UCSD-AML1 (cell line): ENCODE data around the gene CFAP20DC.
A peak's percentile ranks its signal among the peaks of the same experiment; 100 is the strongest.
"Not testable (repeated sequence)": the region's sequence is repeated elsewhere in the genome, so short reads cannot be mapped to it uniquely, and the experiment has no call there.

Experiments used
- DNase-seq: peaks from one replicate; lab custom pipeline; 2025; ENCODE audit not compliant: unreplicated experiment; lab: John Stamatoyannopoulos, UW

CFAP20DC gene

DNA sequence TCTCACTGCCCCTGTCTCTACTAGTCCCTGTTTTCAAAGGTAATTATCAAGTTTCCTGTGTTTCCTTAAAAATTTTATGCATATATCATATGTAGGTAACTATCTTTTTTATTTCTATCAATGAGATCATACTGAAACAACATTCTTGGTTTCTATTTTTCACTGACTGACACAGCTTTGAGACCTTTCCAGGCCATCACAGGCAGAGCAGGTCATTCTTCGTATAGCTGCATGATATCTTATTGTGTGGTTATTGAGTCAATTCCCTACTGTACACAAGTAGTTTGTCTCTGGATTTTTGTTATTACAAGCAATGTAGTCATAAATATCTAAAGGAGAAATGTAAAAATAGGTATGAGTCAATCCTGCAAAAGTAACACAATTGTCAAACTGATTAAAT lies 169.6 kb downstream of the CFAP20DC start:
- DNase-seq, result no peak

DNA sequence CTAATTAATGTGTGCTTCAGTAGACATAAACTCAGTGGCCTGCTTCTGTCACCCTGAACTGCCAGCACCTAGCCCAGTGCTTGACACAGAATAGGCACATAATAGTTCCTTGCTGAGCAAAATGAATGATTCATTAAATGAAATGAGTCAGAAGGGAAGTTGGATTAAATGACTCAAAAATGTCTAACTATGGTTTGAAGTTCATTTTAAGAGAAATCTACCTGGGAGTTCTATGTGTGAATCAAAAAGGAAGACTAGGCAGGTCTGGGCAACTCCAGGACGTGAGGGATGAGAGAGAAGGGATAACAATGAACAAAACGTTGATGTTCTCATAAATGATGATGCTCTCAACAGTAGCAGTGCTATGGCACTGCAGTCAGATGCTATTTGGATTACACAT lies 175.0 kb downstream of the CFAP20DC start:
- DNase-seq, result no peak

DNA sequence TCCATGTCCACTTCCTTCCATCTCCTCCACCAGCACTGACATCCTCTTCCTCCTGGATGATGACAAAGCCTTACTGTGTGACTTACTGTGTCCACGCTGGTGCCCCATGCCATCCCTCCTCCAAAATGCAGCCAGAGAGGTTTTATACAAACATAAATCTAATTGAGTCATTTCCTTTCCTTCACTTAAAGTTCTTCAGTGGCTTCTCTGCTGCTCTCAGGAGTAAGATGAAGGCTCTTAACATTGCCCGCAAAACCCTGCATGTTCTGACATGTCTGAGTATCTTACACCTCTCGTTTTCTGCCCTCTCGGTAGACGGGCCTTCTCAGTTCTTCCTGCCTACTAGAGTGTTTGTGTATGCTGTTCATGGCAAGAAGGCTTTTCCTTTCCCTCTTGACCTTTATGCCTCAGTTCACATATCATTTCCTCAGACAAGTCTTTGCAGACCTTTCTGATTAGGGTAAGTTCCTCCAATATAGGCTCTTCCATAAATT lies 175.5 kb downstream of the CFAP20DC start:
- peak; percentile 38 for DNase-seq

DNA sequence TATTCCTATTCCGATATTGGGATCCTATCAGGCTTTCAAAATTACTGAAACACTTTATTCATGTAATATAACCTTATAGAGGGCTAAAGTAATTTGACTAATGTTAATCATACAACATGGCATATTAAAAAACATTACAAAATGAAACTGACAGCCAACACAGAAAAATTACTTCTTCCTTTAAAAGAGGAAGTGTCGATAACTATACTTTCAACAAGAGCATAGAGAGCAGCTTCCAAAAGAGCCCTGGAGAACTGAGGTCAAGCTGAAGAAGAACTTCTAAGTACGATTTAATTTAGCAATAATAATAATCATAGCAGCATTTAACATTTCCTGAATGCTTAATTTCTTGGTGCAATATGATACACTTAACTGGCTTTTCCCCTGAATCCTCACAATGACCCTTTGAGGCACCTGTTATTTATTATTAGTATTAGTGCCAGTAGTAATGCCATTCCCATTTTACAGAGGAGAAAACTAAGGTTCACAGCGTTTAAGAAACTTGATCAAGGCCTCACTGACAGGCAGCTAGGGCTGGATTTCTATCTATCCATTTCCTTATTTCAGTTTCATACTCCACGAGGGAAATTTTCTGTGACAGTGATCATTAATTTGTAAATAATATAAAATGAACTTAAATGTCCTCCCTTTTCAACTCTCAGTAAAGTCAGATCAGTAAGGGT lies 181.6 kb downstream of the CFAP20DC start:
- no peak for DNase-seq

DNA sequence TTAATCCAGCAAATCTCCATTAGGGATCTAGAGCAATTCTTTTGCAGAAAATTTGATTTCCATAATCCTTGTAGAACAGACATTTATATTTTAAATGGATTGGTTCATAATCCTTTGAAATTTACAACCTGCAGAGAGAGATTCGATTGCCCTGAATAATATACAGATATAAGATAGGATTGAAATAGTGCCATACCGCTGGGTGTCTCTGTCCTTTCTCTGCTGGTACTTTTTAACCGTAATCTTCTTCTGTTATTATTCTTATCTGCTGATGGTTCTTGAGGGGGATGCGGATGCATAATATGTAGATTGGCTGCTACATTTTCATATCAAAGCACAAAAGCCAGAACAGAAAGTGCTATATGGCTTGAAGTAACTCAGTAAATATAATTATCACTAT lies 182.2 kb downstream of the CFAP20DC start:
- DNase-seq, result no peak

DNA sequence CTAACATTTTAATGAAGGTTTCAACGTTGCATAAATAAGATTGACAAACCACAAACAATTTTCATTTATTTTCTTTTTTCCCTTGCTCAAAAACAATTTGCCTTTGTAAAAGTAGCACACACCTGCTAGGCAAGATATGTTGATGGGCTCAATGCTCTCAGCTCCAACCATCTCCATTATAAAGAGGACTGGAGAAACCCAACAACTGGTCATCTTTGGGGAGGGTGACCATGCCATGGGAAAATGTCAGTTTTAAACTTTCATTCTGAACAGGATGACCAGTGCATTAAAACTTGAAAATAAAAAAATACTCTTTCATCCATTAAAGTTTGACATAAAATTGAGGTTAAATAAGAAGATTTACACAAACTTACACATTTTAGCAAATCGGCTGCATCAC lies 183.7 kb downstream of the CFAP20DC start:
- DNase-seq, result no peak

DNA sequence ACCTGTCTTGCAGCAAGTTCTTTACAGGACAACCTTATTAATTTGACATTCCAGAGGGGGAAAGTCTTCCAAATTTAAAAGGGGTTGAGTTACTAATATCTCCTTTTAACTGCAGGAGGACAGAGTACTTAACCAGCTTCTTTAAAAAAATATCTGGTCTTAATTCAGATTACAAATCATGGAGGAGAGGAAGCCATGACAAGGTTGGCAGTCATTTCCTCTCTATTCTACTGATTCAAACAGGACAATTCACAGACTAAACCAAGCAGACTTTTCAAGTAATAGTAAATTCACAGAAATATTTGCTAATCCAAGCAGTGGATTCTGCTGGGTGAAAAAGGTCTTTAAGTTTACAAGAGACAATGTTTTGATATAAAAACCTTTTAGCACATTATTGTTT lies 185.3 kb downstream of the CFAP20DC start:
- DNase-seq, result no peak

DNA sequence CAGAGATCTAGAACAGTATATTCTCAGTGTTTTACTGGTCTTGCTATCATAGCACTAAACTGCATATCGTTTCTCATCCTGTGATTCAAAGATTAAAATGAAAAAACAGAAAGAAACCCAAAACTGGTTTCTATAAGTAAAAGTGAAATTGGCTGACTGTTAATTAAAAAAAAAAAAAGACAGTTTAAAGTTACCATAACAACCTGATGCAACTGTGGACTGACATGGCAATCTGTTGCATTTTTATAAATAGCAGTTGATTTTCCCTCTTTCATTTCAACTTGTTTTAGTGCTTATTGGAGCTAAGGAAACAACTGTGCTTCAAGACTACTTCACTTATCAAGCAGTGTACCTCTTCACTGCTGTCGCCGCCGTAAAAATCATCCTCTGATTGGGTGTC lies 186.6 kb downstream of the CFAP20DC start:
- no peak for DNase-seq

DNA sequence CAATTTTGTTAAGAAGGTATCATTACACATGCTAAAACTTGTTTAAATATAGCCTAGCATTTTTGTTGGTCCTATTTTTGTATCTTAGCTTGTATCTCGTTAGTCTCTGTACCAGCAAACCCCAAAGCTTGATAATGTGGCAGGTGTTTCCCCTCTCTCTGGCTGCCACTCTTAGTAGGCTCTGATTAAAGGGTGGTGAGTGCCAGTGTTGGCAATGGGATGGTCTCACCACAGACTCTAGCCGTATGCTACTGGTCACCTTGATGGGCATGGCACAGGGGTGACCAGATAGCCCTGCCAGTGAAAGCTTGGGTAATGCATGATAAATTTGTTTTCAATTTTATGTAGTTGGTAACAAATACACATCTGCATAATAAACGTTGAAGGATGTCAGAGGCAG lies 188.3 kb downstream of the CFAP20DC start:
- no peak for DNase-seq

DNA sequence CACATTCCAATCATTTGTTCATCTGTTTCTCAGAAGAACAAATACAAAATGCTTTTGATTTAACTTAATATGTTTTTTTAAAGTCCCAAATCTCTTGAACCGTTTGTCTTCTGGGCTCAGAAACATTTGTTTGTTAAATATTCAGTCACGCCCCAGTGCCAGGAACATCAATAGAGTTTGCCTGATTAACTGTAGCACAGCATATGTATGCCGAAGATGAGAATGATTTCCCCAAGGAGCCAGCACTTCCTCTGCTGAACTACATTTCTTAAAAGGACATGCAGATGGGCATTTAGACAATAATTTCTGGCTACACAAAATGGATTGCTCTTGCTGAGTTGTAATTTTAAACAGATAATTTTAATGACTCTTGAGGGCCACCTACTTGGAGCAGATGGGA lies 191.7 kb downstream of the CFAP20DC start:
- DNase-seq, result no peak

DNA sequence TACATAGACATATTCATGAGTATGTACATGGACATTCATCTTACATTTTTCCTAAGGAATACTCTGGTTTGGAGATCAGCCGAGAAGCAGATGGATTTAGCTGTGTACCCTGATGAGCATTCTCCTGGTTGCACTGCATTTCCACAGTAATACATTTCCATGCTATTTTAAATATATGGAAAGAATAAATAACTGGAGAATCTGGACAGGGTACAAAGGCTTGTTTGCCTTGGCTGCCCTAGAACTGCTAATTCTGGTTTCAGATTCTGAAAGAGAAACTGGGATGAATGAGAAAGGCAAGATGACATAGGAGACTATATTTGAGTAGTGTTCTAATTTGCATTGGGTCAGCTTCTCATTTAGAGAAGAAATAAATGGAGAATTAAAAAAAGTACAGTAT lies 192.4 kb downstream of the CFAP20DC start:
- no peak for DNase-seq

DNA sequence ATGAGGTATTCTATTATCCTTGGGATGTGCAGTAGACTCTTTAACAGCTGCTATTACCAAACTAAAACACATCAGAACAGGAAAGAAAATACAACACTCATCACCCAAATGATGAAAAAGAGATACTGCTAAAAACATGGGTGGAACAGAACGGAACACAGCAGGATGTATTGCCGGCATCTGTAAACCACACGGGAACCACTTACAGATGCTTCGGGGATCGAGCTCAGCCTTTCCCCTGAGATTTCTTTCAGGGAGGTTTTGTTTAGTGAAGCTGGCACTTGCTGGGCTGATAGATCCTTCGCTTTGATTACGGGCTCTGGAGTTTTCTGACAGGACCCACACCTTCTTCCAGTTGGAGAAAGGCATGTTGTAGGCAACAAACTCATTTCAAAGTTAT lies 201.0 kb downstream of the CFAP20DC start:
- DNase-seq, result no peak

DNA sequence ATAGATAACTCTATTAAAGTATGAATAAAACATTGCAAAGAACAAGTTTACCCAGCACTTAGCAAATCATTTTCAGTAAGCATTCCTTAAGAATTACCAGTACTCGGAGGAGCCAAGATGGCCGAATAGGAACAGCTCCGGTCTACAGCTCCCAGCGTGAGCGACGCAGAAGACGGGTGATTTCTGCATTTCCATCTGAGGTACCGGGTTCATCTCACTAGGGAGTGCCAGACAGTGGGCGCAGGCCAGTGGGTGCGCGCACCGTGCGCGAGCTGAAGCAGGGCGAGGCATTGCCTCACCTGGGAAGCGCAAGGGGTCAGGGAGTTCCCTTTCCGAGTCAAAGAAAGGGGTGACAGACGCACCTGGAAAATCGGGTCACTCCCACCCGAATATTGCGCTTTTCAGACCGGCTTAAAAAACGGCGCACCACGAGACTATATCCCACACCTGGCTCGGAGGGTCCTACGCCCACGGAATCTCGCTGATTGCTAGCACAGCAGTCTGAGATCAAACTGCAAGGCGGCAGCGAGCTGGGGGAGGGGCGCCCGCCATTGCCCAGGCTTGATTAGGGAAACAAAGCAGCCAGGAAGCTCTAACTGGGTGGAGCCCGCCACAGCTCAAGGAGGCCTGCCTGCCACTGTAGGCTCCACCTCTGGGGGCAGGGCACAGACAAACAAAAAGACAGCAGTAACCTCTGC lies 207.6 kb downstream of the CFAP20DC start:
- DNase-seq, result not testable (repeated sequence)

DNA sequence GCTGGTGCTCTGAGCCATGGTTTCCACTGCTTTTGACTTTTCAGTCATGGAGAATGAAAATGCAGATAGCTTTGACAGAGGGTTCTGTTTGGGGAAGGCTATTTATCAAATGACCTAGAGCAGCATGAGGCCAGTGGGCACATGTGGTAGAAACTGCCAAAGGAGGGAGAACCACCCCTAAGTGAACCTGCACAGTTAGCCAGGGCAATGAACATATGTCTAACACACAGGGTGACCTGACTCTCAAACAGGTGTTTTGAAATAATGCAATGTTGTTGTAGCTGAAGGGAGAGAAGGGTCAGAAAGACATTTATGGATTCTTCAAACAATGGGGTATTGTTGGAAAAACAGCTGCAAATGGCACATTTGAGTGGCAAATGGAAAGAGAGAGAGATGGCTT lies 208.9 kb downstream of the CFAP20DC start:
- no peak for DNase-seq

DNA sequence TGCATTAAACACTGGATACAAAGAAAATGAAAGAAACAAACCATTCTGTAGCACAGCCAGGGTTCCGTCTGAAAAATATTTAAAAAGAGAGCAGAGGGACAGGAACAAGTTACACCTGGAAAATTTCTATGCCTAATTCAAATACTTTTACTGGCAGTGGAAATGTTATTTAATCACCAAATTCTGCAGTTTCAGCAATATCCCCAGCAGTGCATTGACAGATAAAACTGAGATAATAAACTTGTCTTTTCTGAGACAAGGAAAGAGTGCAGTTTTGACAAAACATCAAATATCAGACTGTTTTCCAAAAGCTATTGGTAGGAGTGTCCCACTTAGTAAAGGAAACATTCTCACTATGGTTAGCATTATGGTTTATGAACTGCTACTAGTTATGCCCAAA lies 209.9 kb downstream of the CFAP20DC start:
- no peak for DNase-seq

DNA sequence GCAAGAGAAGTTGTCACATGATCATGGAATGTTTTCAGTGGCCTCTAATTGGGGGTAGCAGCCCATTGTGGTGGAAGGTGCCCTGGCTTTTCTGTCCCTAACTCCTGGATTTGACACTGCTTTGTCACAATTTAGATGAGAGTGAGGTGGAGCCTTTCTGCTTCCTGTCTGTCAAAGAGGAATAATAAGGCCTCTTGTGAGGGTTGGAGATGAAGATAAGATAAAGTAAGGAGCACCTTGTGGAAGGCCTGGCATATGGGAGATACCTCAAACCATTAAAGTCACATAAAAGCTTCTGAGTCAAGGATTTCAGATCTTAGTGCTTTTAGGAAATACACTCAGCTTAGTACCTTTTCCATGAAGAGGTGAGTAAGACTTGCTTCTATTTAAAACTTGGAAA lies 210.6 kb downstream of the CFAP20DC start:
- no peak for DNase-seq

DNA sequence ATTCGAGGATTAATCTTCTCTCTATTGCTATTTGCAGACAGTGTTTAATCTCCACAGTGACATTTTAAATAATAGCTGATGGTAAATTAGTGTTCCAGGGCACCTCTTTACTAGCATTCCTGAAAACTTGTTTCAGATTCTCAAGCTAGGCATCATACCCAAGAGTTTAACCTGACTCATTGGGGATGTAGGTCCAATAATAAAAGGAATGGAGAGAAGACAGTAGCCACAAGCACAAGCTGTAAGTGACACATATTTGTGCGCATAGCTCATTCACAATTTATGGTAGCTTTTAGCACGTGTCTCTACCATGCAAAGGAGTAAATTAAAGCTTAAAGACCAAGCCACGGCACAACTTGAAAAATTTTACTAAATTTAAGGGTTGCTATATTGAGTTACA lies 212.0 kb downstream of the CFAP20DC start:
- no peak for DNase-seq

DNA sequence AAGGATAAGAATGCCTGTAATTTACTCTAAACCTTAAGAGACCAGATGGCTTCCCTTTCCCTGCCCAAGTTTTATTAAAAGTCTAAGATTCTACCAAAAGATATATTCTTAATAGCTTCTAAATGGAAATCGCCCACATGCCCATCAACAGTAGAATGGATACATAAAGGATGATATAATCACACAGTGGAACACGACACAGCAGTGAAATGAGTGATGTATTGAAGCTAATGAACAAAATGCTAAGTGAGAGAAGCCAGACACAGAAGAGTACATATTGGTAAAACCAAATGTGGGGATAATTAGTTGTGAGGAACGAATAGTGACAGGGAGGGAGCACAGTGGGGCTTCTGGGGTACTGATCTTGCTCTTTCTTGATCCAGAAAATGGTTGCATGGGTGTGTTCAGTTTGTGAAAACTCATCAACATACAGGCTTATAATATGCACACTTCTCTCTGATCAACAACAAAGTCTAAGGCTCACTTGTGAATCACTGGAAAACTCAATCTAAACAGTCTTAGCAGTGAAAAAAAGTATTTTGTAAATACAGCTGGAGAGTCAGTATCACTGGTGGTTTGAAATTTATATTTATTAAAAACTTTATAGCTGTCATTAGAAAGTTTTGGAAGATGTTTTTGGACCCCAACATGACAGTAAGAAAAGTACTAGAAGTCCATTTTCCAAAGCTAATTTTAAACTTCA lies 212.5 kb downstream of the CFAP20DC start:
- DNase-seq, result no peak

DNA sequence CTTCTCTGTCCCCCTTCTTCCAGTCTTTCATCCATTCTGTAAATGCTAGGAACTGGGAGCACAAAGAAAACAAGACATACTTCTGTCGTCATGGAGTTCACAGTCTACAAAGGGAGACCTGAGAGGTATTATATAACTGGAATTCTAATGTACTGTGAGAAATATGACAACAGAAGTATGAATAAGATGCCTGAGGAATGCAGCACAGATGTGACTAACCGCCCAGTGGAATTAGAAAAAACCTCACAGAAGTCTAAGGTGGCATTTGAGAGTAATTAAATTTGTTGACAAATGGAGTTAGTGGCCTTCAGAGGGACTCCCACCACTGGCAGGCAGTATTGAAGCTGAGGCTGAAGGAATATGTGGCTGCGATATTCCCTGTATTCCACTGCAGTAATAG lies 214.7 kb downstream of the CFAP20DC start:
- no peak for DNase-seq

DNA sequence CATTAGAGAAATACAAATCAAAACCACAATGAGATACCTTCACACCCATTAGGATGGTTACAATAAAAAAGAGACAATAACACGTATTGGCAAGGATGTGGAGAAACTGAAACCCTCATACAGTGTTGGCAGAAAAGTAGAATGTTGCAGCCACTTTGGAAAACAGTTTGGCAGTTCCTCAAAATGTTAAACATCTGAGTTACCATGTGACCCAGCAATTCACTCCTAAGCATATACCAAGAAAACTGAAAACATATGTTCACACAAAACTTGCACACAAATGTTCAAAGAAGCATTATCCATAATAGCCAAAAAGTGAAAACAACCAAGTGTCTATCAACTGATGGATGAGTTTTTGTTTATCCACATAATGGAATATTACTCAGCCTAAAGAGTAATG lies 216.3 kb downstream of the CFAP20DC start:
- no peak for DNase-seq

DNA sequence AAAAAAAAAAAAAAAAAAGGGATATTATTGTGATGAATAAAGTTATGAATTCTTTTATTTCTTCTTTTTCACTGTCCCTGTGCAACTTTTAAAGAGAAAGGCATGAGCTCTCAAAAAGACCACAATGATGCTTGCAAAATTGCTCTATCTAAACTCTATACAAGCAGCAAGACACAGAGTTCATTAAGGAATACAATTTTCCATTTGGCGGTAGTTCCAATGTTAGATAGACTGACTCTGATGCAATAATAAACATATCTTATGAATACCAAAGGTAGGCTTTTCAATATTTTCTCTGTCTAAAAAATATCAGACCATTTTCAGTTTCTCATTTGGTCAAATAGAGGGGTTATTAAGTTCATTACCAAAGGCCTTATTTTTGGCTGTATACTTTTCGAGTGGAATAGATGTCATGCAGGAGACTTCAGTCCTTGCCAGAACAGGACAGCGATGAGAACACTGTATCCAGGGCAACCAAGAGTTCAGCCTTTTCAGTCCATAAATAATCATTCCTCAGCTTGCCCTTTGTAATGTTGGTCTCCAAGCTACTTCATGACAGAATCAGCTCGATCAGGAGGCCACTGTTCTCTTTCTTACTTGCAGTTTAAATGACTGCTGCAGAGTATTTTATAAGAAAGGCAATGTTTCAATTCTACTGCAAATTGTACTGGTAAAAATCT lies 220.4 kb downstream of the CFAP20DC start:
- DNase-seq, result no peak

DNA sequence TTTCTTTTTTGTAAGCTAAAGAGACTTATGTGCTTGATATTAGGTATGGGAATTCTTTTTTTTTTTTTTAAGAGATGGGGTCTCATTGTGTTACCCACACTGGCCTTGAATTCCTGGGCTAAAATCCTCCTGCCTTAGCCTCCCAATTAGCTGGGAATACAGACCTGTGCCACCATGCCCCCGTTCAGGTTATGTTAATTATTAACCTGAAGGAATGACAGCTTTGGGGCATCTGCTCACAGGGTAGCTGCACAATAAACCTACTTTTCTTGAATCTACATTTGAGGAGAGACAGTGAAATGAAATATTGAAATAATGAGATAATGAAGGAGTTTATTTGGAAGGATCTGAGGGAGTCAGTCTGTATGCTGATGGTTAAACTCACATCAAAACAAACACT lies 225.0 kb downstream of the CFAP20DC start:
- no peak for DNase-seq
